HFF-Myc (cell line): ENCODE results near the gene CREB3L1.
A peak's percentile ranks its signal among the peaks of the same experiment; 100 is the strongest.

Experiments
- DNase-seq: peaks from one replicate; pipeline ENCODE4 v3.0.0-alpha.2; 2011; ENCODE audit warnings: low read depth; ENCODE audit errors: extremely low read depth
- H3K4me3 ChIP-seq: replicated peaks from 2 replicates; pipeline ENCODE4 v1.5.1; 2011; ENCODE audit warnings: low read depth, mild to moderate bottlenecking, control low read depth, low read length
- CTCF ChIP-seq: IDR thresholded peaks from 2 replicates; pipeline ENCODE4 v1.5.1; 2012; ENCODE audit warnings: mild to moderate bottlenecking, low read depth, low read length, control low read depth; ENCODE audit errors: missing control alignments

The CREB3L1 gene

GRCh38 chr11:46309814-46310259 is 32.4 kb downstream of the CREB3L1 start:
- no peak for TF ChIP-seq CTCF
- DNase-seq = no peak
- H3K4me3 ChIP-seq = no peak overlapping the region

- DNase-seq = no peak
- no peak overlapping the region for H3K4me3 ChIP-seq
- peak; percentile 87 for TF ChIP-seq CTCF
Measured at GRCh38 chr11:46315033-46315738, 37.7 kb downstream of the CREB3L1 start.

- H3K4me3 ChIP-seq = no peak overlapping the region
- no peak for DNase-seq
- TF ChIP-seq CTCF = no peak
Measured at GRCh38 chr11:46315783-46316563, 38.5 kb downstream of the CREB3L1 start.

- no peak overlapping the region for H3K4me3 ChIP-seq
- no peak for DNase-seq
- no peak for TF ChIP-seq CTCF
Measured at GRCh38 chr11:46319074-46319453, 41.6 kb downstream of the CREB3L1 start.

- no peak overlapping the region for H3K4me3 ChIP-seq
- no peak for DNase-seq
- TF ChIP-seq CTCF = no peak
Measured at GRCh38 chr11:46321757-46322156, 44.3 kb downstream of the CREB3L1 start.

GRCh38 chr11:46322759-46323158 is 45.3 kb downstream of the CREB3L1 start:
- no peak for DNase-seq
- peak; percentile 47 for TF ChIP-seq CTCF
- H3K4me3 ChIP-seq = no peak overlapping the region
